Pancreas (tissue), 10 donors: ENCODE measurements around the gene RBPJ. TPM values are rescaled to one million over a fixed set of nuclear protein-coding genes. Genes with fewer than 3 reads are reported as not detected.

Source experiments
- ATAC-seq, 4 donors: fragments of 200-7000 bp; cut with Tn5 transposase; one replicate each; pipeline versions ENCODE4 v1.8.0 to v1.9.1; 2020; ENCODE audit warnings: mild to moderate bottlenecking in 4 of 4, moderate library complexity in 4 of 4
- DNase-seq, 6 donors: peaks; one replicate each; pipeline ENCODE4 v3.0.0-alpha.2; 2020
- FAIRE-seq: peaks from 2 replicates; lab custom pipeline; 2012; peaks lifted over from hg19 to GRCh38; lab: Jason Lieb, UNC
- H3K27ac ChIP-seq, 4 donors: fragments of 200-600 bp; sonication (generic); 1 replicate in 3 of 4; 2 replicates in 1 of 4; pipeline versions ENCODE4 v1.5.0 to v1.8.0; 2020
- H3K27me3 ChIP-seq, 4 donors: fragments of 200-600 bp; one replicate each; pipeline ENCODE4 v1.8.0; 2021
- H3K36me3 ChIP-seq, 3 donors: fragments of 200-600 bp; sonication (generic) in 1 of 3; one replicate each; pipeline versions ENCODE4 v1.5.0 to v1.8.0; 2020 to 2021
- H3K4me1 ChIP-seq, 3 donors: fragments of 200-600 bp; one replicate each; pipeline ENCODE4 v1.8.0; 2021
- H3K4me3 ChIP-seq, 4 donors: fragments of 200-600 bp; sonication (generic) in 2 of 4; one replicate each; pipeline versions ENCODE4 v1.5.0 to v1.8.0; 2020 to 2021
- H3K9me3 ChIP-seq, 4 donors: fragments of 200-600 bp; one replicate each; pipeline ENCODE4 v1.8.0; 2021
- WGBS, 2 donors: extraction: QIAGEN DNeasy Blood & Tissue Kit; methylation state at CpG; one replicate each; pipeline ENCODE4 v1.1.7; 2013; 5-methylcytosine and 5-hydroxymethylcytosine counted together
- intact Hi-C, 3 donors: fragments of 100-400 bp; cut with DNase I; formaldehyde crosslinking; loops; one replicate each; pipeline versions ENCODE4 v1.11.1 to v1.14.2; 2022
- polyA plus RNA-seq, 2 donors: library from polyadenylated mRNA; stranded (reverse); fragments of 200-250 nt; gene quantifications; one replicate each; pipeline ENCODE4 v1.2.3, GENCODE V29; 2013
- total RNA-seq, 6 donors: library from RNA; stranded (reverse); fragmentation: NEBNext Ultra II Directional in 4 of 6; extraction: Animal tissue kit (Norgen Biotek cat#: 25700) in 4 of 6; gene quantifications; one replicate each; pipeline versions ENCODE4 v1.2.1 to v1.2.4, GENCODE V29; 2021 to 2023
- TF ChIP-seq, protein P1 (sequence below), 4 donors: fragments of 200-600 bp; sonication (generic) in 3 of 4; IDR thresholded peaks; one replicate each; pipeline versions ENCODE4 v1.5.0 to v1.8.0; 2021; ENCODE audit warnings: antibody characterized with exemption in 4 of 4
- donor health status: healthy with polysubstance abuse.
- donor health status: DM: no; HTN: no; CAD: no; lungs with moderate emphysema.
- donor health status: DM: no; HTN: no; CAD: no.
- donor health status: control.
- donor health status: control.
- donor health status: Bipolar disorder and iron deficiency.
- donor health status: DM: yes; HTN: yes; CAD: no.
- donor health status: DM: no; HTN: no; CAD: no.
- donor health status: DM: no; HTN: no; CAD: no.
- donor health status: DM: yes; HTN: yes; CAD: no.

The RBPJ gene
- total and polyA plus RNA-seq, 8 donors: 17.6 to 50.2 (median 24.0) TPM

DNA sequence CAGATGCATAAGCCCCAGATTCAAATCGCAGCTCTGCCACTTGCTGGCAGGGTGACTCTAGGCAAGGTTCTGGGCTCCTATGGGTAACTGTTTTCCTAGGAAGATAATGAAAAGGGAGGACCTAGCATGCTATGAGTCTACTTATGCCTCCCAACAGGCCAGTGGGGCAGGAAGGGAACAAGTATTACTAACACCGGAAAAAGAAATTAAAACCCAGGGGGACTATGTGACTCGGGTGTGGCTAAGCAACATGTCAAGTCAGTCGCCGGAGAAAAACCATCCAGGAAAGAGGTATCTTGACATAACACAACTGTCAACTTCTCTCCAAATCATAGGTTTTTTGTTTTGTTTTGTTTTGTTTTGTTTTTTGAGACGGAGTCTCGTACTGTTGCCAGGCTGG, 45.5 kb upstream of the RBPJ start:
- intact Hi-C loops: no loop called here
- Histone ChIP-seq H3K9me3 (no peaks in the 10 kb centered on the region), H3K36me3 (no peaks in the 10 kb centered on the region), H3K27ac (no peak overlapping the region), H3K27me3 (no peaks in the 10 kb centered on the region), H3K4me3 (no peak overlapping the region), H3K4me1 (no peaks in the 10 kb centered on the region)
- no peak for ATAC-seq
- FAIRE-seq: no peak
- WGBS, 2 donors: 90 to 94% methylated on average over 7 of the region's 7 CpGs
- DNase-seq: no peak
- TF ChIP-seq, protein P1, sequence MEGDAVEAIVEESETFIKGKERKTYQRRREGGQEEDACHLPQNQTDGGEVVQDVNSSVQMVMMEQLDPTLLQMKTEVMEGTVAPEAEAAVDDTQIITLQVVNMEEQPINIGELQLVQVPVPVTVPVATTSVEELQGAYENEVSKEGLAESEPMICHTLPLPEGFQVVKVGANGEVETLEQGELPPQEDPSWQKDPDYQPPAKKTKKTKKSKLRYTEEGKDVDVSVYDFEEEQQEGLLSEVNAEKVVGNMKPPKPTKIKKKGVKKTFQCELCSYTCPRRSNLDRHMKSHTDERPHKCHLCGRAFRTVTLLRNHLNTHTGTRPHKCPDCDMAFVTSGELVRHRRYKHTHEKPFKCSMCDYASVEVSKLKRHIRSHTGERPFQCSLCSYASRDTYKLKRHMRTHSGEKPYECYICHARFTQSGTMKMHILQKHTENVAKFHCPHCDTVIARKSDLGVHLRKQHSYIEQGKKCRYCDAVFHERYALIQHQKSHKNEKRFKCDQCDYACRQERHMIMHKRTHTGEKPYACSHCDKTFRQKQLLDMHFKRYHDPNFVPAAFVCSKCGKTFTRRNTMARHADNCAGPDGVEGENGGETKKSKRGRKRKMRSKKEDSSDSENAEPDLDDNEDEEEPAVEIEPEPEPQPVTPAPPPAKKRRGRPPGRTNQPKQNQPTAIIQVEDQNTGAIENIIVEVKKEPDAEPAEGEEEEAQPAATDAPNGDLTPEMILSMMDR (IDR thresholded peaks at IDR 0.05): no peak

- intact Hi-C loops: no loop called here
- no peak for DNase-seq
- Histone ChIP-seq H3K27me3 (no peaks in the 10 kb centered on the region), H3K27ac (no peak overlapping the region), H3K36me3 (no peaks in the 10 kb centered on the region), H3K4me1 (no peaks in the 10 kb centered on the region), H3K4me3 (no peak overlapping the region), H3K9me3 (no peaks in the 10 kb centered on the region)
- WGBS, 2 donors: 89% methylated on average over 13 of the region's 13 CpGs
- FAIRE-seq: no peak
- ATAC-seq: no peak
- TF ChIP-seq, protein P1 (IDR thresholded peaks at IDR 0.05): no peak
These were observed 41.4 kb upstream of the RBPJ start for GRCh38 chr4:26279446-26279845.

- H3K4me3 ChIP-seq: no peak overlapping the region
- no peak for FAIRE-seq
- H3K36me3 ChIP-seq: no peaks in the 10 kb centered on the region
- 86 to 89% methylated on average over 1 of the region's 1 CpG for WGBS, 2 donors
- no peaks in the 10 kb centered on the region for H3K4me1 ChIP-seq
- no peak for ATAC-seq
- TF ChIP-seq, protein P1 (IDR thresholded peaks at IDR 0.05): no peak
- H3K27ac ChIP-seq: no peak overlapping the region
- intact Hi-C loops: no loop called here
- DNase-seq: no peak
- no peaks in the 10 kb centered on the region for H3K27me3 ChIP-seq
- no peaks in the 10 kb centered on the region for H3K9me3 ChIP-seq
These were observed 38.9 kb upstream of the RBPJ start for GRCh38 chr4:26281881-26282280.

DNA sequence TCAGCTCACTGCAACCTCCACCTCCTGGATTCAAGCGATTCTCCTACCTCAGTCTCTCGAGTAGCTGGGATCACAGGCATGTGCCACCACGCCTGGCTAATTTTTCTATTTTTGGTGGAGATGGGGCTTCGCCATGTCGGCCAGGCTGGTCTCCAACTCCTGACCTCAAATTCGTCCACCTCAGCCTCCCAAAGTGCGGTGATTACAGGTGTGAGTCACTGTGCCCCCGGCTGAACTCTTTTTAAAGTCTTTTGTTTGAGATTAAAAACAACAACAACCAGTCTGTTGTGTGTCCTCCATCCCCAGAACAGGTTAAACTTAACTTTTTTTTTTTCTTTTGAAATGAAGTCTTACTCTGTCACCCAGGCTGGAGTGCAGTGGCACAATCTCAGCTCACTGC, 36.3 kb upstream of the RBPJ start:
- no peak overlapping the region for H3K27ac ChIP-seq
- no peak for FAIRE-seq
- no peaks in the 10 kb centered on the region for H3K9me3 ChIP-seq
- ATAC-seq: no peak
- TF ChIP-seq, protein P1 (IDR thresholded peaks at IDR 0.05): no peak
- 81 to 89% methylated on average over 8 of the region's 8 CpGs for WGBS, 2 donors
- intact Hi-C loops: no loop called here
- no peaks in the 10 kb centered on the region for H3K4me1 ChIP-seq
- no peaks in the 10 kb centered on the region for H3K27me3 ChIP-seq
- H3K36me3 ChIP-seq: no peaks in the 10 kb centered on the region
- H3K4me3 ChIP-seq: no peak overlapping the region
- DNase-seq: no peak

DNA sequence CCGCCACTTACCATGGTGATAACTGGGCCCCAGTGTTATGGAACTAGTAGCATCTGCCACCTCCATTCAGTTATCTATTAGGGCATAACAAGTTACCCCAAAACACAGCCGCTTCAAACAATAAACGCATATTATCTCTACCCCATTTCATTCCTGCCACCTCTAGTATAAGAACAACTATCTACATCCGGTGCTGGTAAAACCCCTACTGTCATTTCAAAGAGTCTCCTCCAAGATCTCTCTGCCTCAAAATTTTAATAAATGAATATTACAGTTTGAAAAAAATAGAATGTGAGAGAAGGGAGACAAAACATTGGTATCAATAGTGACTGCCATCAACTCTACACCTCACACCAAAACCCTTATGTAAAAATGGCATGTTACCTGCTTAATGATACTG, 35.5 kb upstream of the RBPJ start:
- H3K4me1 ChIP-seq: no peaks in the 10 kb centered on the region
- TF ChIP-seq, protein P1 (IDR thresholded peaks at IDR 0.05): no peak
- no peaks in the 10 kb centered on the region for H3K36me3 ChIP-seq
- DNase-seq (no peak), FAIRE-seq (no peak), ATAC-seq (no peak)
- intact Hi-C loops: no loop called here
- no peak overlapping the region for H3K4me3 ChIP-seq
- 90 to 95% methylated on average over 4 of the region's 4 CpGs for WGBS, 2 donors
- no peaks in the 10 kb centered on the region for H3K9me3 ChIP-seq
- no peak overlapping the region for H3K27ac ChIP-seq
- no peaks in the 10 kb centered on the region for H3K27me3 ChIP-seq
